ENCODE results near the gene ARHGEF28.

ARHGEF28 gene

GRCh38 chr5:73690015-73690414, 64.0 kb downstream of the ARHGEF28 start:
- no peak for DNase-seq (ENCODE audit: low read depth)
- TF ChIP-seq CTCF (IDR thresholded peaks at IDR 0.05; ENCODE audit: low read depth, low read length, missing control alignments), result no peak
- no peak overlapping the region for H3K4me3 ChIP-seq (ENCODE audit: low read depth, low read length)

- no peak for TF ChIP-seq CTCF (IDR thresholded peaks at IDR 0.05; ENCODE audit: low read depth, low read length, missing control alignments)
- H3K4me3 ChIP-seq (ENCODE audit: low read depth, low read length), result no peak overlapping the region
- DNase-seq (ENCODE audit: low read depth), result no peak
These were observed 65.5 kb downstream of the ARHGEF28 start for GRCh38 chr5:73691302-73692080.

GRCh38 chr5:73692166-73692640, 66.2 kb downstream of the ARHGEF28 start:
- DNase-seq (ENCODE audit: low read depth), result no peak
- no peak for TF ChIP-seq CTCF (IDR thresholded peaks at IDR 0.05; ENCODE audit: low read depth, low read length, missing control alignments)
- no peak overlapping the region for H3K4me3 ChIP-seq (ENCODE audit: low read depth, low read length)

- no peak overlapping the region for H3K4me3 ChIP-seq (ENCODE audit: low read depth, low read length)
- TF ChIP-seq CTCF (IDR thresholded peaks at IDR 0.05; ENCODE audit: low read depth, low read length, missing control alignments), result no peak
- no peak for DNase-seq (ENCODE audit: low read depth)
These were observed 67.0 kb downstream of the ARHGEF28 start for GRCh38 chr5:73692981-73693380.

- peak; percentile 65 for TF ChIP-seq CTCF (IDR thresholded peaks at IDR 0.05; ENCODE audit: low read depth, low read length, missing control alignments)
- H3K4me3 ChIP-seq (ENCODE audit: low read depth, low read length), result no peak overlapping the region
- DNase-seq (ENCODE audit: low read depth), result no peak
These were observed 67.6 kb downstream of the ARHGEF28 start for GRCh38 chr5:73693573-73694061.

GRCh38 chr5:73694089-73694488, 68.1 kb downstream of the ARHGEF28 start:
- no peak overlapping the region for H3K4me3 ChIP-seq (ENCODE audit: low read depth, low read length)
- no peak for TF ChIP-seq CTCF (IDR thresholded peaks at IDR 0.05; ENCODE audit: low read depth, low read length, missing control alignments)
- no peak for DNase-seq (ENCODE audit: low read depth)

GRCh38 chr5:73698011-73698410, 72.0 kb downstream of the ARHGEF28 start:
- DNase-seq (ENCODE audit: low read depth), result no peak
- no peak for TF ChIP-seq CTCF (IDR thresholded peaks at IDR 0.05; ENCODE audit: low read depth, low read length, missing control alignments)
- H3K4me3 ChIP-seq (ENCODE audit: low read depth, low read length), result no peak overlapping the region

Measured in GM12864 (cell line).